HEK293T (cell line): ENCODE data around the gene WNT7A.

Source experiments
- BHLHE40 ChIP-seq: fragments of 450-650 bp; IDR thresholded peaks from 2 replicates; pipeline ENCODE4 v1.6.1; 2016; ENCODE audit warnings: mild to moderate bottlenecking, moderate library complexity, borderline replicate concordance
- CTBP1 ChIP-seq: fragments of 450-650 bp; IDR thresholded peaks from 2 replicates; pipeline ENCODE4 v1.6.1; 2016; ENCODE audit warnings: borderline replicate concordance
- ELF4 ChIP-seq: fragments of 450-650 bp; IDR thresholded peaks from 2 replicates; pipeline ENCODE4 v1.6.1; 2017; ENCODE audit warnings: antibody characterized with exemption
- FOXA1 ChIP-seq: fragments of 450-650 bp; IDR thresholded peaks from 2 replicates; pipeline ENCODE4 v1.6.1; 2016; ENCODE audit warnings: mild to moderate bottlenecking
- FOXM1 ChIP-seq: fragments of 450-650 bp; IDR thresholded peaks from 2 replicates; pipeline ENCODE4 v1.6.1; 2017; ENCODE audit warnings: mild to moderate bottlenecking, borderline replicate concordance
- HDGF ChIP-seq: fragments of 450-650 bp; IDR thresholded peaks from 2 replicates; pipeline ENCODE4 v1.6.1; 2017; ENCODE audit warnings: antibody characterized with exemption, borderline replicate concordance
- LEF1 ChIP-seq: fragments of 450-650 bp; IDR thresholded peaks from 2 replicates; pipeline ENCODE4 v1.6.1; 2017; ENCODE audit warnings: mild to moderate bottlenecking, borderline replicate concordance
- PKNOX1 ChIP-seq: fragments of 450-650 bp; IDR thresholded peaks from 2 replicates; pipeline ENCODE4 v1.6.1; 2016
- SP1 ChIP-seq: fragments of 450-650 bp; IDR thresholded peaks from 2 replicates; pipeline ENCODE4 v1.6.1; 2017
- TARDBP ChIP-seq: fragments of 450-650 bp; IDR thresholded peaks from 2 replicates; pipeline ENCODE4 v1.6.1; 2016

GRCh38 chr3:13781417-13781816, 98.5 kb downstream of the WNT7A start:
- TF ChIP-seq ELF4 (no peak), SP1 (no peak), PKNOX1 (no peak), HDGF (no peak), LEF1 (no peak), FOXA1 (no peak), CTBP1 (no peak), TARDBP (no peak), FOXM1 (no peak), BHLHE40 (no peak)
